SK-N-MC (cell line): Measurements from ENCODE around the gene MREG.

Experiments used
- EZH2 ChIP-seq: fragments of 200-600 bp; sonication (generic); IDR thresholded peaks from one replicate; pipeline ENCODE4 v1.6.1; 2017; ENCODE audit warnings: antibody characterized with exemption
- FOXP2 ChIP-seq: optimal IDR thresholded peaks from 2 replicates; pipeline ENCODE3; 2011; ENCODE audit warnings: mild to moderate bottlenecking, moderate library complexity; ENCODE audit not compliant: insufficient read depth; ENCODE audit errors: extremely low read length, control extremely low read depth
- POLR2AphosphoS5 ChIP-seq: IDR thresholded peaks from 2 replicates; pipeline ENCODE4 v1.6.1; 2012; ENCODE audit warnings: mild to moderate bottlenecking, low read depth, low read length, borderline replicate concordance

GRCh38 chr2:215928086-215928485 lies 85.3 kb downstream of the MREG start:
- TF ChIP-seq POLR2AphosphoS5: no peak
- TF ChIP-seq EZH2: no peak
- TF ChIP-seq FOXP2: no peak
